Lower leg skin (tissue), 4 donors: ENCODE data around the gene ABHD12. TPM values are rescaled to one million over a fixed set of nuclear protein-coding genes. Genes with fewer than 3 reads are reported as not detected.

Source experiments
- DNase-seq, 2 donors: peaks; one replicate each; pipeline ENCODE4 v3.0.0-alpha.2; 2019; ENCODE audit warnings: low spot score in 2 of 2
- H3K4me3 ChIP-seq: fragments of 200-600 bp; sonication (generic); 2 replicates; pipeline ENCODE4 v1.5.1; 2017; ENCODE audit warnings: mild to moderate bottlenecking, low read depth; ENCODE audit not compliant: poor library complexity, severe bottlenecking
- CTCF ChIP-seq, 3 donors: fragments of 450-650 bp; IDR thresholded peaks; one replicate each; pipeline ENCODE4 v1.5.1; 2016; ENCODE audit warnings: antibody characterized with exemption in 3 of 3, mild to moderate bottlenecking in 3 of 3, moderate library complexity in 2 of 3
- POLR2A ChIP-seq, 2 donors: fragments of 450-650 bp; IDR thresholded peaks; one replicate each; pipeline ENCODE4 v1.6.1; 2016 to 2017; ENCODE audit warnings: antibody characterized with exemption in 2 of 2, mild to moderate bottlenecking in 1 of 2, moderate library complexity in 1 of 2
- WGBS, 2 donors: methylation state at CpG; one replicate each; pipeline ENCODE4 v1.1.5; 2018; 5-methylcytosine and 5-hydroxymethylcytosine counted together
- intact Hi-C: fragments of 100-400 bp; cut with DNase I; formaldehyde crosslinking; loops from one replicate; pipeline ENCODE4 v1.15.0; 2023; ENCODE audit warnings: low total_unique reads
- total RNA-seq, 4 donors: library from RNA; depleted of rRNA; stranded (reverse); fragments of >200 nt; gene quantifications; one replicate each; pipeline ENCODE4 v1.1.0, GENCODE V29; 2016

ABHD12 gene
- total RNA-seq, 4 donors from 2014 or later, result 51.7 to 121 (median 103) TPM

- WGBS, 2 donors, result 81 to 84% methylated on average over 6 of the region's 6 CpGs
- DNase-seq, result peak in 1 of 2 donors; percentile 71
These were observed 138.4 kb downstream of the ABHD12 start for GRCh38 chr20:25252230-25252651.

GRCh38 chr20:25251558-25251957, 139.1 kb downstream of the ABHD12 start:
- WGBS, 2 donors, result 64 to 71% methylated on average over 4 of the region's 4 CpGs
- DNase-seq, result peak in 1 of 2 donors; percentile 17
- no peak overlapping the region for H3K4me3 ChIP-seq
- TF ChIP-seq POLR2A (IDR thresholded peaks at IDR 0.05), result no peak
- no peak for TF ChIP-seq CTCF (IDR thresholded peaks at IDR 0.05)
- intact Hi-C loops, result no loop called here

More at GRCh38 chr20:25252230-25252651, 138.4 kb downstream of the ABHD12 start:
- TF ChIP-seq CTCF (IDR thresholded peaks at IDR 0.05) (no peak), POLR2A (IDR thresholded peaks at IDR 0.05) (no peak)
- H3K4me3 ChIP-seq, result no peak overlapping the region
- intact Hi-C loops, result no loop called here

- H3K4me3 ChIP-seq, result no peak overlapping the region
- DNase-seq, result peak in 1 of 2 donors; percentile 36
These were observed 139.6 kb downstream of the ABHD12 start for GRCh38 chr20:25251019-25251418.

GRCh38 chr20:25250508-25250907, 140.1 kb downstream of the ABHD12 start:
- intact Hi-C loops, result no loop called here
- no peak for TF ChIP-seq CTCF (IDR thresholded peaks at IDR 0.05)
- no peak for TF ChIP-seq POLR2A (IDR thresholded peaks at IDR 0.05)
- DNase-seq, result peak in 1 of 2 donors; percentile 69
- WGBS, 2 donors, result 70 to 81% methylated on average over 3 of the region's 3 CpGs
- no peak overlapping the region for H3K4me3 ChIP-seq

More at GRCh38 chr20:25251019-25251418, 139.6 kb downstream of the ABHD12 start:
- WGBS, 2 donors, result 86 to 88% methylated on average over 9 of the region's 9 CpGs
- TF ChIP-seq POLR2A (IDR thresholded peaks at IDR 0.05) (no peak), CTCF (IDR thresholded peaks at IDR 0.05) (no peak)
- intact Hi-C loops, result no loop called here

Other genes starting within 250 kb of the ABHD12 start
- 10 to 100 TPM; 37.5 to 59.7 (median 43.0) TPM for gene ENTPD6, start 195.1 kb downstream of the ABHD12 start, total RNA-seq
- gene PYGB, start 142.8 kb downstream of the ABHD12 start, total RNA-seq, result 100 to 1,000 TPM in 3 of 4 donors, 10 to 100 TPM in 1; 99.0 to 308 (median 194) TPM
- 1 to 10 TPM in 3 of 4 donors, under 1 TPM in 1; 0.63 to 2.8 (median 1.4) TPM for gene GINS1, start 16.8 kb upstream of the ABHD12 start, total RNA-seq
- 1 to 10 TPM; 2.1 to 4.7 (median 3.7) TPM for gene NINL, start 194.7 kb upstream of the ABHD12 start, total RNA-seq
- gene NANP, start 233.2 kb upstream of the ABHD12 start, total RNA-seq, result 1 to 10 TPM; 3.2 to 4.3 (median 3.6) TPM